CD8-positive, alpha-beta memory T cell (primary cell): Measurements from ENCODE around the gene WASF1. TPM values are rescaled to one million over a fixed set of nuclear protein-coding genes. Genes with fewer than 3 reads are reported as not detected.

Experiments
- CTCF ChIA-PET: fragments of 350-600 bp; sonication (Branson Sonifier 250); formaldehyde crosslinking; loops from one replicate; lab custom pipeline; 2021; ENCODE audit warnings: antibody characterized with exemption; lab: Charles Lee
- POLR2A ChIA-PET: fragments of 350-600 bp; sonication (Branson Sonifier 250); formaldehyde crosslinking; loops from one replicate; lab custom pipeline; 2021; ENCODE audit warnings: antibody characterized with exemption; lab: Charles Lee
- DNase-seq, 5 donors: peaks; one replicate each; pipeline versions ENCODE4 v3.0.0 to v3.0.0-alpha.2; 2020 to 2022; ENCODE audit warnings: mixed read lengths in 1 of 5
- H3K27ac ChIP-seq: one replicate; pipeline ENCODE4 v1.7.0; 2013; ENCODE audit warnings: low read depth, mild to moderate bottlenecking, low read length, moderate library complexity
- H3K27me3 ChIP-seq: 2 replicates; pipeline ENCODE4 v1.7.0; 2013; ENCODE audit warnings: low read length, mild to moderate bottlenecking; ENCODE audit not compliant: insufficient read depth, poor library complexity, severe bottlenecking
- H3K36me3 ChIP-seq: 2 replicates; pipeline ENCODE4 v1.7.0; 2013; ENCODE audit warnings: mild to moderate bottlenecking, low read length, moderate library complexity; ENCODE audit not compliant: insufficient read depth
- H3K4me1 ChIP-seq: 2 replicates; pipeline ENCODE4 v1.7.0; 2013; ENCODE audit warnings: mild to moderate bottlenecking, low read length, moderate library complexity; ENCODE audit not compliant: insufficient read depth
- H3K4me3 ChIP-seq: 2 replicates; pipeline ENCODE4 v1.7.0; 2013; ENCODE audit warnings: mild to moderate bottlenecking, low read length
- H3K9me3 ChIP-seq: 2 replicates; pipeline ENCODE4 v1.7.0; 2013; ENCODE audit warnings: mild to moderate bottlenecking, low read length
- H3K27ac Mint-ChIP-seq, 8 donors: one replicate each; pipeline ENCODE4 v1.8.0; 2020 to 2021; ENCODE audit warnings: mixed read lengths in 8 of 8, mild to moderate bottlenecking in 6 of 8, inconsistent platforms in 3 of 8, moderate library complexity in 3 of 8
- H3K27me3 Mint-ChIP-seq, 2 donors: one replicate each; pipeline ENCODE4 v1.8.0; 2020 to 2021; ENCODE audit warnings: mixed read lengths in 2 of 2, mild to moderate bottlenecking in 1 of 2, moderate library complexity in 1 of 2
- H3K36me3 Mint-ChIP-seq, 3 donors: one replicate each; pipeline ENCODE4 v1.8.0; 2020 to 2021; ENCODE audit warnings: mixed read lengths in 3 of 3, inconsistent platforms in 1 of 3, mild to moderate bottlenecking in 1 of 3
- H3K4me1 Mint-ChIP-seq, 3 donors: one replicate each; pipeline ENCODE4 v1.8.0; 2020 to 2021; ENCODE audit warnings: mixed read lengths in 3 of 3, inconsistent platforms in 1 of 3, mild to moderate bottlenecking in 1 of 3
- H3K4me3 Mint-ChIP-seq, 7 donors: one replicate each; pipeline ENCODE4 v1.8.0; 2020 to 2021; ENCODE audit warnings: mixed read lengths in 7 of 7, mild to moderate bottlenecking in 6 of 7, moderate library complexity in 4 of 7, inconsistent platforms in 2 of 7
- H3K9me3 Mint-ChIP-seq, 5 donors: one replicate each; pipeline ENCODE4 v1.8.0; 2020 to 2022; ENCODE audit warnings: mixed read lengths in 5 of 5, mild to moderate bottlenecking in 3 of 5, moderate library complexity in 2 of 5, inconsistent platforms in 1 of 5
- polyA plus RNA-seq: library from polyadenylated mRNA; unstranded; fragments of 300-500 nt; fragmentation: Illumina TruSeq; gene quantifications from one replicate; pipeline ENCODE4 v1.2.3, GENCODE V29; 2021
- total RNA-seq, 2 experiments: library from RNA; stranded (reverse); gene quantifications; one replicate each; pipeline ENCODE4 v1.2.3, GENCODE V29; 2021

WASF1 gene
- 1 to 10 TPM; 1.8 to 2.4 TPM for total RNA-seq
- polyA plus RNA-seq = 0.36 TPM

DNA sequence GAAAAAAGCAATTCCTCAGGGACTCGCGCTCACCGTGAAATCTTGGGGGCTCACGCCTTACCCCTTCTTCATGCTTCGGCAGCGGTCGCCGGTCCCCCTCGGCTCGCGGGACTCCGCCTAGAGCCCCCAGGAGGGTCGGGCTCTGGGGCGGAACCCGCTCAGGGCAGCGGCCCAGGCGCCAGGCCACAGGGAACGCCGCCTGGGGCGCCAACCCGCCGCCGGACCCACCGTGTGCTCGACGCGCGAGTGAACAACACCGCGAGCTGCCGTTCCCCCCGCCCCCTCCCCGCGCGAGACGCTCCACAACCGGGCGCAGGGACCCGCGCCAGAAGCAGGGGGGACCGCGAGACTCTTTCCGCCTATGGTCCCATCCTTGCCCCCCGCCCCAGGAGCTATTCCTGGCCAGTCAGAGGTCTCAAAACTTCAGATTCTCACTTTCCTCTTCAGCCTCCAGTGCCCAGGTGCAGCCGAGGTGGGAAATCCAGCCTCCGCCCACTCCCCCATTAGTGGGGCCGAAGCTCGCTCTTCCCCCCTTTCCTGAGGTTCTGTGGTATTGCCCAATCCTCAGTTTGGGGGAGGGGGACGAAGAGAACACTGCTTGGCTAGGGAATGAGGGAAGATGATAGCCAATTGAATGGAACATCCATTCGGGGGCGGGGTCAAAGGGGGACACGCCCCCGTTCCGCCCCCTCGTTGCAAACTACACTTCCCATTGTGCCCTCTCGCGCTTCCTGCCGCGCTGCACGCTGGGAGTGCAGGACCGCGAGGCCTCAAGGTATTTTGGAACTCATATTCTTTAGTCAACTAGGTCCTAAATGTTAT is at the start of gene WASF1:
Gene WASF1 (minus strand): TSS at position 265 of the 822 bp plus-strand sequence. CDS start 52,069 bp downstream, outside the sequence.
- H3K9me3 Mint-ChIP-seq = no peaks in the 10 kb centered on the region
- POLR2A ChIA-PET = interaction anchor here (0.8 to 1.5 kb wide), 5 partner anchors 31 to 1885 kb away, joined by 3 to 19 read pairs (median 3); partner anchors contain the start of genes AFG1L and AMD1
- peak within 1 kb of the TSS; percentile 1 to 98 (median 80) for H3K27ac Mint-ChIP-seq

DNA sequence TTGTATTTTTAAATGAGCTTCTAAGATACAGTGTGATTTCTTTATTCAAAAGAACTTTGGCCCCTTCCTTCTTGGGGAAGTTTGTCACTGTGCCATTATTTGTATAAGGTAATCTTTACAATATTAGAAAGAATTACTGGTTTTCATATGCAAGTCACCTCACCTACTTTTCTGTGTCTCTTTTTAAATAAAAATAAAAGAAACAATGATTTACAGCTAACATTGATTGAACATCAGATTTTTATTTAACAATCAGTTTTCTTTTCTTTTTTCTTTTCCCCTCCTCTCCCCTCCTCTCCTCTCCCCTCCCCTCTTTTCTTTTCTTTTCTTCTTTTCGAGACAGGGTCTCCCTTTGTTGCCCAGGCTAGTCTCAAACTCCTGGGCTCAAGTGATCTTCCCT is 46.8 kb upstream of the WASF1 start:
- peak overlapping the region in 1 of 8 donors; percentile 32 for H3K27ac Mint-ChIP-seq
- Histone ChIP-seq H3K36me3 (peaks cover 25% of the 10 kb centered on the region), H3K27me3 (no peaks in the 10 kb centered on the region), H3K4me1 (no peaks in the 10 kb centered on the region), H3K9me3 (no peaks in the 10 kb centered on the region), H3K27ac (no peak overlapping the region), H3K4me3 (no peak overlapping the region)
- CTCF ChIA-PET = no interaction called here
- H3K36me3 Mint-ChIP-seq = peaks cover 2 to 73% (median 16%) of the 10 kb centered on the region in 3 donors
- no peak for DNase-seq
- POLR2A ChIA-PET = no interaction called here
- H3K4me1 Mint-ChIP-seq = no peaks in the 10 kb centered on the region
- H3K4me3 Mint-ChIP-seq = no peak overlapping the region
- H3K27me3 Mint-ChIP-seq = no peaks in the 10 kb centered on the region
- H3K9me3 Mint-ChIP-seq = no peaks in the 10 kb centered on the region

More for the DNA sequence above, at the start of gene WASF1:
- peaks cover 8 to 10% (median 9%) of the 10 kb centered on the region in 3 donors for H3K4me1 Mint-ChIP-seq
- peak within 1 kb of the TSS; percentile 99 for H3K4me3 ChIP-seq
- H3K36me3 Mint-ChIP-seq = peaks cover 0 to 4% (median 0%) of the 10 kb centered on the region in 3 donors
- H3K27ac ChIP-seq = peak within 1 kb of the TSS; percentile 89
- peak; percentile 82 to 93 (median 88) for DNase-seq
- H3K36me3 ChIP-seq = no peaks in the 10 kb centered on the region
- no peaks in the 10 kb centered on the region for H3K9me3 ChIP-seq
- peak within 1 kb of the TSS in 5 of 7 donors; percentile 82 to 94 (median 86) for H3K4me3 Mint-ChIP-seq
- H3K4me1 ChIP-seq = peaks cover 37% of the 10 kb centered on the region
- CTCF ChIA-PET = interaction anchor here (1.1 to 1.9 kb wide), 6 partner anchors 33 to 796 kb away, joined by 3 to 6 read pairs (median 4); no protein-coding TSS in a partner anchor
- peaks cover 11% of the 10 kb centered on the region for H3K27me3 ChIP-seq
- H3K27me3 Mint-ChIP-seq = peaks cover 11 to 14% of the 10 kb centered on the region in 2 donors

DNA sequence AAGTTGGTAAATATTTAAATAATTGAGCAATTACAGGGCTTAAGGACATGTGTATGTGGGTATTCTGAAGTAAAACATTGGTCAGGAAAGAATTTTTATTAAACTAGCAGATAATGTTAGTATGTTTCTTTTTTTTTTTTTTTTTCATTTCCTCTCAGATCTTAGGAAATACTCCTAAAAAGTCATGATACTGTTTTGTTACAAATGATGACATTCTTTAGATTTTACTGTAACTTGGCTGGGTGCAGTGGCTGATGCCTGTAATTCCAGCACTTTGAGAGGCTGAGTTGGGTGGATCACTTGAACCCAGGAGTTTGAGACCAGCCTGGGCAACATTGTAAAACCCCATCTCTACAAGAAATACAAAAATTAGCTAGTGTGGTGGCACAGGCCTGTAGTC is 42.3 kb upstream of the WASF1 start:
- H3K36me3 Mint-ChIP-seq = peaks cover 14 to 82% (median 20%) of the 10 kb centered on the region in 3 donors
- no peak for DNase-seq
- H3K4me3 Mint-ChIP-seq = no peak overlapping the region
- no peaks in the 10 kb centered on the region for H3K9me3 ChIP-seq
- H3K27me3 Mint-ChIP-seq = no peaks in the 10 kb centered on the region
- H3K9me3 Mint-ChIP-seq = no peaks in the 10 kb centered on the region
- no peak overlapping the region for H3K4me3 ChIP-seq
- H3K4me1 Mint-ChIP-seq = no peaks in the 10 kb centered on the region
- ChIA-PET CTCF (no interaction called here), POLR2A (no interaction called here)
- H3K27ac ChIP-seq = no peak overlapping the region
- H3K27ac Mint-ChIP-seq = peak overlapping the region in 1 of 8 donors; percentile 15
- no peaks in the 10 kb centered on the region for H3K4me1 ChIP-seq
- H3K27me3 ChIP-seq = no peaks in the 10 kb centered on the region
- H3K36me3 ChIP-seq = peaks cover 38% of the 10 kb centered on the region

DNA sequence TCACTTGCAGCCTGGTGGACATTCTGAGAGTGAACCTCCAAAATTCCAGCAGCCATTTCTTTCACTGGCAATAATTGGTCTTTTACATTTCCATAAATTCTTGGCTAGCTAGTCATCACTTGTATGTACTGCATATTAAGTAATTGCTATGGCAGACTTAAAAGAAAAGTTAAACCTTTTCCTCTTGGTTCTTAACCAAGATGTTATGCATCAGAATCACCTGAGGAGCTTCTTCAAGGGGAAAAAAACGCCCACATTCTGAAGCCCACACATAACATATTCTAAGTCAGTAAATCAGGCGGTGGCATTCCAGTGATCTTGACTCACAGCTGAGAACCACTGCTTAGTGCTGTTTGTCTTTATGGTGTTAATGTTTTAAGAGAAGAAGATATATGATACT is 37.8 kb upstream of the WASF1 start:
- ChIA-PET CTCF (no interaction called here), POLR2A (no interaction called here)
- no peak overlapping the region for H3K27ac Mint-ChIP-seq
- Histone ChIP-seq H3K4me3 (no peak overlapping the region), H3K36me3 (peaks cover 52% of the 10 kb centered on the region), H3K4me1 (no peaks in the 10 kb centered on the region), H3K27ac (no peak overlapping the region), H3K27me3 (no peaks in the 10 kb centered on the region), H3K9me3 (no peaks in the 10 kb centered on the region)
- no peak for DNase-seq
- H3K27me3 Mint-ChIP-seq = no peaks in the 10 kb centered on the region
- no peak overlapping the region for H3K4me3 Mint-ChIP-seq
- H3K36me3 Mint-ChIP-seq = peaks cover 11 to 89% (median 26%) of the 10 kb centered on the region in 3 donors
- H3K9me3 Mint-ChIP-seq = no peaks in the 10 kb centered on the region
- no peaks in the 10 kb centered on the region for H3K4me1 Mint-ChIP-seq

DNA sequence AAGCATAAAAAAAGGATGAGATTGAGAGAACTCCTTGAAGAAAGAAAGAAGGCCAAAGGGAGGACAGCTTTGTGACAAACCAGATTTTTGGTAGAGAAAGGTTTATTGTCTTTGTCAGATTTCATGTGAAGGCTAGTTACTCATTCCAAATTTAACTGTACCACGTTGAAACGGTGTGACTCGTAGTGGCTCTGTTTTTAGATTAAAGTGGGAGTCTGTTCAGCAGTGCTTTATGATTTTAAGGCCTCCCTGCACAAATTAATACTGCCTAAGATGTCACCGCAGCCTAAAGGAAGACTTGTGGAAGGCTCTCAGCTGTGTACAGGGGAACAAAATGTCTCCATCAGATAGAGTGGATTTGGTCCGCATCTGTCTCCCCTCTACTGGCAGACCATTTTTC is 36.7 kb upstream of the WASF1 start:
- Mint-ChIP-seq H3K4me3 (no peak overlapping the region), H3K4me1 (no peaks in the 10 kb centered on the region), H3K9me3 (no peaks in the 10 kb centered on the region), H3K27ac (peak overlapping the region in 3 of 8 donors; percentile 2 to 35 (median 18)), H3K27me3 (no peaks in the 10 kb centered on the region), H3K36me3 (peaks cover 11 to 89% (median 34%) of the 10 kb centered on the region in 3 donors)
- H3K9me3 ChIP-seq = no peaks in the 10 kb centered on the region
- no peak overlapping the region for H3K4me3 ChIP-seq
- ChIA-PET POLR2A (no interaction called here), CTCF (no interaction called here)
- H3K27ac ChIP-seq = no peak overlapping the region
- peaks cover 58% of the 10 kb centered on the region for H3K36me3 ChIP-seq
- no peaks in the 10 kb centered on the region for H3K27me3 ChIP-seq
- no peak for DNase-seq
- H3K4me1 ChIP-seq = no peaks in the 10 kb centered on the region

DNA sequence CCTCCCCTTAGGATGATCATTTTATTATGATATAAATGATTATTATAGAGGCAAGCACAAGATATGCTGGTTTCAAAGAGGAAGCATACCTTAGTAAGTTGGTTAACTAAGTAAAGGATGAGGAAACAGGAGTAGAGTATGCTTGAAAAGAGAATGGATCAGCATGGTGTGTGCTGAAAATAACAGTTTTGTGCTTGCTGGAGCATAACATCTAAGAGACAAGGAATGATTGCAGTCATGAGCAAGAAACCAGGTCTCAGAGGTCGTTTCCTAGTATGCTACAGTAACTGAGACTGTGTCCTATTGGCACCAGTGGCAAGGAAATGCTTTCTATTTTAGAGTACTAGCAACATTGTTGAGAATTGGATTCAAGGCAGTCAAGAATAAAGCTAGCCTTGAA is 34.9 kb upstream of the WASF1 start:
- Histone ChIP-seq H3K4me1 (no peaks in the 10 kb centered on the region), H3K27ac (no peak overlapping the region), H3K9me3 (no peaks in the 10 kb centered on the region), H3K27me3 (no peaks in the 10 kb centered on the region), H3K4me3 (no peak overlapping the region), H3K36me3 (peaks cover 57% of the 10 kb centered on the region)
- no peak overlapping the region for H3K4me3 Mint-ChIP-seq
- H3K36me3 Mint-ChIP-seq = peaks cover 2 to 88% (median 29%) of the 10 kb centered on the region in 3 donors
- no peaks in the 10 kb centered on the region for H3K4me1 Mint-ChIP-seq
- ChIA-PET POLR2A (no interaction called here), CTCF (interaction anchor here (0.6 to 1.1 kb wide), 3 partner anchors 8 to 33 kb away, joined by 3 read pairs; no protein-coding TSS in a partner anchor)
- peak overlapping the region in 1 of 8 donors; percentile 29 for H3K27ac Mint-ChIP-seq
- no peak for DNase-seq
- H3K9me3 Mint-ChIP-seq = no peaks in the 10 kb centered on the region
- H3K27me3 Mint-ChIP-seq = no peaks in the 10 kb centered on the region

DNA sequence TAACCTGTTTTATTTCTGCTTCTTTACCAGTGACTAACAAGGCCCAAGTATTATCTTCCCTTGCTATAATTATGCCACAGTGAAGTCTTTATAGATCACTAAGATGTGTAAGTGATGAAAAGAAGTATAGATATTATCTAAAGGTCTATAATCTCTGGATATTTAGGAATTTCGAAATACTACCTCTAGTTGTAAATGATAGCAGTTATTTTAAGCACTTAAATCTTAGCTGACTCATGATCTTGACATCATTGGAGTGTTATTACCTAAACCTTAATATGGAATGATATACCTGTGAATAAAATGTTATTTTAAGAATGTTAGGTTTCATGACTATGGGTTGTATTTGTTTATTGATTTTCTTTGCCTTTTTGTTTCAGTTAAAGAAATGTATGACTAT is 32.3 kb upstream of the WASF1 start:
- H3K27me3 ChIP-seq = no peaks in the 10 kb centered on the region
- no peaks in the 10 kb centered on the region for H3K9me3 ChIP-seq
- Mint-ChIP-seq H3K27me3 (no peaks in the 10 kb centered on the region), H3K4me1 (no peaks in the 10 kb centered on the region), H3K9me3 (no peaks in the 10 kb centered on the region), H3K36me3 (peaks cover 0 to 82% (median 25%) of the 10 kb centered on the region in 3 donors), H3K27ac (no peak overlapping the region), H3K4me3 (no peak overlapping the region)
- POLR2A ChIA-PET = no interaction called here
- no peak overlapping the region for H3K27ac ChIP-seq
- peaks cover 47% of the 10 kb centered on the region for H3K36me3 ChIP-seq
- H3K4me1 ChIP-seq = no peaks in the 10 kb centered on the region
- no peak for DNase-seq
- H3K4me3 ChIP-seq = no peak overlapping the region
- CTCF ChIA-PET = no interaction called here

DNA sequence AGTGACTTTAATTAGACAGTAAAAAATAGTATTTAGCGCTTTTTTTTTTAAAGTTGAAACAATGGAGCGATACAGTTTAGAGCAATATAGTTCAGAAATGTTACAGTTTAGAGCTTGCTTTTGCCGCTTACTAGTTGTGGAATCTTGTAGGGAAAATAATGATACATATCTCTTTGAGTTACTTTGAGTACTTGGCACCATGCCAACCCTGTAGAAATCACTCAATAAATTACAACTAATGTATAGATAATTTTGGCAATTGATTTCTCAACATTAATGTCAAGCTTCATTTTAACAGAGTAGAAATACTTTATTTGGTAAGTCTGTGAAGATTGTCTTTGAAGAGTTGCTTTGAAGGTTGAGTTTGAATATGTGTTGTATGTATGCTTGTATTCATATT is 28.2 kb upstream of the WASF1 start:
- Mint-ChIP-seq H3K27ac (no peak overlapping the region), H3K27me3 (no peaks in the 10 kb centered on the region)
- POLR2A ChIA-PET = interaction anchor here (0.6 kb wide), 1 partner anchor 726 kb away, joined by 7 read pairs; no protein-coding TSS in a partner anchor

More for the DNA sequence above, 28.2 kb upstream of the WASF1 start:
- CTCF ChIA-PET = no interaction called here
- H3K27me3 ChIP-seq = no peaks in the 10 kb centered on the region
- H3K9me3 ChIP-seq = no peaks in the 10 kb centered on the region
- Mint-ChIP-seq H3K9me3 (no peaks in the 10 kb centered on the region), H3K4me3 (no peak overlapping the region), H3K36me3 (peaks cover 0 to 62% (median 13%) of the 10 kb centered on the region in 3 donors), H3K4me1 (peaks cover 7 to 20% (median 15%) of the 10 kb centered on the region in 3 donors)
- H3K27ac ChIP-seq = no peak overlapping the region
- H3K4me1 ChIP-seq = no peaks in the 10 kb centered on the region
- no peak for DNase-seq
- peaks cover 31% of the 10 kb centered on the region for H3K36me3 ChIP-seq
- no peak overlapping the region for H3K4me3 ChIP-seq
